GM12892 (cell line): ENCODE results near the gene MARCO.

ENCODE experiments used
- DNase-seq: peaks from one replicate; pipeline ENCODE4 v3.0.0; 2011; ENCODE audit not compliant: insufficient read length
- FAIRE-seq: peaks from 2 replicates; lab custom pipeline; 2011; peaks lifted over from hg19 to GRCh38; lab: Jason Lieb, UNC
- POLR2A ChIP-seq: IDR thresholded peaks from 2 replicates; pipeline ENCODE4 v1.6.1; 2011; ENCODE audit warnings: low read depth, low read length, control low read depth
- POLR2AphosphoS5 ChIP-seq: IDR thresholded peaks from 2 replicates; pipeline ENCODE4 v1.6.1; 2011; ENCODE audit warnings: low read depth, low read length, control low read depth
- TAF1 ChIP-seq: IDR thresholded peaks from 2 replicates; pipeline ENCODE4 v1.6.1; 2011; ENCODE audit warnings: low read depth, mild to moderate bottlenecking, control low read depth, low read length, borderline replicate concordance

MARCO gene

DNA sequence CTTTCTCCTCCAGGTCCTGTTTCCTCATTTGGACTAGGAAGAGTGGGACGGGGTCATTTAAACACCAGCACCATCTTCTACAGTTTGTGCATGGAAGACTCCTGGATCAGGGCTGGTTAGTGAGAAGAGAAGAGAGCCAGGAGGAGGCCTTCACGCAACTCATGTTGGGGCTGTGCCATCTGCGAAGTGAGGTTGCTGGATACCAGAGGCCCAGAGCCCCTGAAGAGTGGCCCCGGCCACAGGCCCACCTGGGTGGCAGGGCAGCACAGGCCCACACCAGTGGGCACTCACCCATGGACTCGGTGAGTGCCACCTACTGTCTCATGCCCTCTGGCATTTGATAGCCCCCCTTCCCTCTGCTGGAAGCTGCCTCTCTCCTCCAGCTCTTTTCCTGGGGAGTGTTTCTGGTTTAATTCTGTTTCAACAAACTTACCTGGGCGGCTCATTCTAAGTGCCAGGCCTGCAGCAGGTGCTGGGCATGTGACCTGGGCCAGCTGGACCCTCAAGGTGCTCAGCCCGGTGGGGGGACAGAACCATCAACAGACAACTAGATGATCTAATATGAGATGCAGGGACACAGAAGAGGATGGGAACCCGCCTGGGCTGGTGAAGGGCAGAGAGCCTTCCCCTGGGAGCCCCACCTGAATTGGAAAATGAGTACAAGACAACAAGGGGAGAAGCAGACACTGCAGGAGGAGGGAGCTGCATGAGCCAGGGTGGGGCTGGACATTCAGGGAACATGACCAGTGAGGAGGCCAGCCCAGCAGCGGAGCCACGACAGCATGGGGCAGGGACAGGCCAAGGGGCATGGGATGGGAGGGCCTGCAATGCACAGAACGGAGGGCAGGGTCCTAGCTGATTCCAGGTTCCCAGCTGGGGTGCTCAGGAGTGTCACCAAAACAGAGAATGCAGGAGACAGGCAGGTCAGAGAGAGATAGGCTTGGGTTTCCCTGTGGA, 70.6 kb downstream of the MARCO start:
- no peak for TF ChIP-seq POLR2A
- no peak for TF ChIP-seq POLR2AphosphoS5
- DNase-seq (no peak), FAIRE-seq (no peak)

DNA sequence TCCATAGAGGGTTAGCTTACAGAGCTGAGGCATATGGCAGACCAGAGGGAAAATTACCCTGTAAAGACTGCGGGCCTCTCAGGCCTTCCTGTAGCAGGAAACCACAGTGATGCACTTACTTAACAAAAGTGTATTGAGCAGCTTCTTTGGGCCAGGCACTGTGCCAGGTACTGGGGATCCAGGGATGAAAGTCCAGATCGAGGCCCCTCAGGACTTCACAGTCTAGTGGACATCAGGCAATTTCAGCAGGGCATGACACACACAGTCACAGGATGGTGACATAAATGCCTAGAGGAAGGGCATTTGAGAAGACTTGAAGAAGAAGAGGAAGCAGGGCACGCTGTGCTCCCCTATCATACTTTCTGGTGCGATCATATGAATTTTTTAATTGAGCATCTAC, 71.7 kb downstream of the MARCO start:
- no peak for FAIRE-seq
- no peak for TF ChIP-seq POLR2AphosphoS5
- TF ChIP-seq POLR2A: no peak
- TF ChIP-seq TAF1: no peak
- no peak for DNase-seq

DNA sequence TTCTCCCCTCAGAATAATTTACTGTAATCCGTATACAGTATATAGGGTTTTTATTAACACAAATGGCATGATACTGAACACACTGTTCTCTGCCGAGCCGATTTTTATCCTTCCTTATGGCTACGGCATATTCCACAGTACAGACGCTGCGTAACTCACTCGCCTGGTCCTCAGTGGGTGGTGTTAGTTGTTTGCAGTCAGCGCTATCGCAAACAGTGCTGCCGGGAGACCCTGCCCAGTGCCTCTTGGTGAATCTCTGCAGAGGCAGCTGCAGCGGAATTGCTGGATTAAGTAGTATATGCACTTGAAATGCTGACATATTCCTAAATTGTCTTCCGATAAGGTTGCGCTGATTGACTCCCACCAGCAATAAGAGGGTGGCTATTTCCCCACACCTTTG, 73.9 kb downstream of the MARCO start:
- DNase-seq: no peak
- no peak for FAIRE-seq
- no peak for TF ChIP-seq TAF1
- TF ChIP-seq POLR2AphosphoS5: no peak
- no peak for TF ChIP-seq POLR2A

DNA sequence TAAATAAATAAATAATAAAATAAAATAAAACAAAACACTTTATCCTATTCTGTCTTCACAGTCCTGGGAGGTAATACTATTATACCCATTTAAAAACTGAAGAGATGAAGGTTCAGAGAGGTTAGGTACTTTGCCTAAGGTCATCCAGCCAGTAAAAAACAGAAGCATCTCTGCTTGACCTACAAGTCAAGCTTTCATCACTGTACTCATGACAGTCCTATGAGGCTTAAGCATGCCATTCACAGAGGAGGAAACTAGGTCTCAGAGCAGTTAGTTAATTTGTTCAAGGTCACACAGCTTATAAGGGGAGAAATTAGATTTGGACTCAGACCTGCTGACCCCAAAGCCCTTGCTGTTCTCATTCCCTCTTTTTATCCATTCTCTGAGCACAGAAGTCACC, 77.5 kb downstream of the MARCO start:
- TF ChIP-seq TAF1 (no peak), POLR2A (no peak), POLR2AphosphoS5 (no peak)
- DNase-seq (no peak), FAIRE-seq (no peak)

DNA sequence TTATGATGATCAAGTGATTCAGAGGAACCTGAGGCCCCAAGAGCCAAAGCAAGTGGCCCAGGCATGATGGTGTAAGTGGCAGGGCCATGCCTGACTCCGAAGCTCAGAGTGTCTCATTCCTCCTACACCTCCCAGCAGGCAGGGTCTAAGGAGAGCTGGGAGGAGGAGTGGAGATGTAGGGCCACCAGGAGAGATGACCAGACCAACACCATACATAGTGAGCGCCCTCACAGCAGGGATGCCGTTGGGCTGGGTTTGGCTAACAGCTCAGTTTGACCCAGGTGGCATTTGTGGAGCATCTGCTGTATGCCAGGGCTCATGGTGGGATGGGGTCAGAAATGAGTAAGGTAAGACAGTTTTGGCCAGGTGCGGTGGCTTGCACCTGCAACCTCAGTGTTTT, 80.7 kb downstream of the MARCO start:
- no peak for DNase-seq
- no peak for FAIRE-seq
- no peak for TF ChIP-seq TAF1
- TF ChIP-seq POLR2AphosphoS5: no peak
- TF ChIP-seq POLR2A: no peak

DNA sequence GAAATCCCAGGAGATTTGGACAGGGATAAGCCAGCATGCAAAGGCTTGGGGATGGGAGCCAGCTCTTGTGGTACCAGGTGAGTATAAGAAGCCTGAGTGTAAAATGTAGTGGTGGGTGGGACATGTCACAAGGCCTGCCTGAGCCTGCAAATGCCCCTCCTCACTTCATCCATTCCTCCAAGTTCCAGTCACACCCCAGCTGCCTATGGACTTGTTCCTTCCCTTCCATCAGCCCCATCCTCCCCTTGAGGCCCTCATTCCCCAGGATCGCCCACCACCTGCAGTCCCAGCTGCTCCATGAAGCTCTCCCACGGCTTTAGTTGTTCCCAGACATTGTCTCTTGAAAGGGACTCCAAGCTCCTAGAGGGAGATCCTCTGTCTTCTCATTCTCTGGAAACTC, 81.5 kb downstream of the MARCO start:
- TF ChIP-seq POLR2AphosphoS5: no peak
- no peak for TF ChIP-seq POLR2A
- no peak for TF ChIP-seq TAF1
- FAIRE-seq (no peak), DNase-seq (no peak)

DNA sequence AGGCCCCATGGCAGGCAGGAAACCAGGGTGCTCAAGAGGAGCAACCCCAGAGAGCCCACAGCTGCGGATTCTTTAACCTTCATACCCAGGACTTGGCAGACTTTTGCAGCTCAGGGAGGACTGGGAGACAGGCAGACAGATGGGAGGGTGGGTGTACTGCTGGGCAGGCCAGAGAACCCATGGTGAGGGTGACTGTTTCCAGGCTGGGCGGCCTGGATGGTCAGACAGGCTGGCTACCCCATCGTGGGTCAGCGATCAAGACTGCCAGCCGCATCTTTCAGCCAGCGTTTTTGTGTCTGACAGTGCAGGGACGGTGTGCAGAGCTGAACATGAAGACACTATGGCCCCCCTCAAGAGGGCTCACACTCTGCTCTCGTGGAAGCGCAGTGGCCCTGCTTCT, 82.2 kb downstream of the MARCO start:
- TF ChIP-seq POLR2AphosphoS5: no peak
- no peak for TF ChIP-seq TAF1
- no peak for TF ChIP-seq POLR2A
- FAIRE-seq (no peak), DNase-seq (no peak)

DNA sequence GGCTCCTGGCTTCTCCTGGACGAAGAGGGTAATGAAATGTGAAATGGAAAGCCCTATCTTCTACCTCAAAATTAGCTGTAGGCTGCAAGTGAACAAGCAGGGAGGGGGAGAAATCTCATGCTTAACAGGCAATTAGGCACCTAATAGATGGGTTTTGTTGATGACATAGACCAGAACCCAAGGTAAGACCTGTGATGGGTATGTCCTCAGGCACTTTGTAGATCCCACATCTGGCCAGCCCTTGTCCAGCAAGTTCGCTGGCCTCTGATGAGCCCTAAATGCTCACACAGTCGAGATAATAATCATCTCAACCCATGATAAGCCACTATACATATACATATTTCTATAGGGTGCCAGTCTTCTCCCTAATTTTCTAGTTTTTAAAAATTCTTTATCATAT, 82.6 kb downstream of the MARCO start:
- DNase-seq (no peak), FAIRE-seq (no peak)
- no peak for TF ChIP-seq TAF1

DNA sequence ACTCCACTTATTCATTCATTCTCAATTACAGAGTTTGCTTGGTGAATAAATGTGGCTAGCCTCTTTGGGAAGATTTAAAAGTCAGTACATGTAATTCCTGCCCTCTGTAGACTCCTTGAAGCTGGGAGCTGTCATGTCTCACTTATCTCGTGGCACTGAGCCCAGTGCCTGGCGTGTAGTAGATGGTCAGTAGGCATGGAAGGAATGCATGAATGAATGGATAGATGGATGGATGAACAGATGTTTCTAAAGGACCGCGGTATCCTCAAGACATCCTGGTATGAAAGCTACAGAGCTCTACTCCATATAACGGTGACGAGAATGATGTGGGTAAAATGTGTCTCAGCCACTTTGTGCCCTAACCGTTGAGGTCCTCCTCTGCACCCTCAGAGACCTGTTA, 83.0 kb downstream of the MARCO start:
- FAIRE-seq (no peak), DNase-seq (no peak)
- no peak for TF ChIP-seq POLR2A
- TF ChIP-seq TAF1: no peak

DNA sequence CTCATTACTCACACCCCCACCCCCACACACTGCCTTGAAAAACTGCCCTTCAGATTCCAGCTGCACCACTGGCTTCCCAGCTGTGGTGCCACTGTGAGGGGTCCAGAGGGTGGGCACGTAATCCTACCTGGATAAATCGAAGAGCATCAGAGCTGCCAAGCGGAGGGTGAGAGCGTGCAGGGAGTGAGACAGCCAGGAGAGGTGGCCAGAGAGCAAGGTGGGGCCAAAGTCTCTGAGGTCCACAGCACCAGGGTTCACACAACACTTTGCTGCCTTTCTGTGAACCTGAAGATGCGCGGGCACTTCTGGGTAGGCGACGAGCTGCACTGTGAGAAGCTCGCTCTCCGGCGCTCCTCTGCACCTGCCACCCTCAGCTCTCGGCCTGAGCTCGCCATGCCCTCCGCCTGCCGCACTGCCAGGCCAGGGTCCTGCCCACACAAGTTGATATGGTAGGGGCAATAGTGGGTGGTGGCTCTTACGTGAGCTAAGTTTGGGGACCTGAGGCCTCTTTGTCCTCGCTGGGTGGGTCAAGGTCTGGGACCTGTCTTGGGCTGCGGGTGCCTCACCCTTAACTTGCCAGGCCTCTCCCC, 83.9 kb downstream of the MARCO start:
- no peak for TF ChIP-seq TAF1
- no peak for TF ChIP-seq POLR2AphosphoS5
- no peak for TF ChIP-seq POLR2A
- DNase-seq: no peak
- no peak for FAIRE-seq

DNA sequence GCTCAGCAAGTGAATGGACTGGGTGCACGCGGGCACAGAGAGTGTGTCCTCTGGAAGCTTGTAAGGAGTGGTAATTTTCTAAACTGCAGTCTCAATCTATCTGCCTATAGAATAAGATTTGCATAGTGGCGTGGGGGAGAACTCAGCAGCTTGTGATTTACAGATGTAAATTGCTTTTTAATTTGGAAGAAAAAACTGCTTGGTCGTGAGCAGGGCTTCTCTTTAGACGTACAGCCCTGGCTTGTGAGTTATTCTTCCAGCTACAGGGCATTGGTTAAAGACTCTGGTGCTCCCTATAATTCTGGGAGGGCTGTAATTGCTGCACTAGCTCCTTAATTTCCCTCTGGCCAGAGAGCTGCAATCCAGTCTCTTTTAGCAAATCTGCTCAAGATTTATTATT, 84.9 kb downstream of the MARCO start:
- TF ChIP-seq TAF1 (no peak), POLR2AphosphoS5 (no peak), POLR2A (no peak)
- DNase-seq: no peak
- FAIRE-seq: no peak
